HepG2 (cell line): ENCODE measurements around the gene BMF. TPM values are rescaled to one million over a fixed set of nuclear protein-coding genes. Genes with fewer than 3 reads are reported as not detected.

Experiments used
- BCL6 ChIP-seq: IDR thresholded peaks from 2 replicates; pipeline ENCODE4 v1.6.1; 2016; ENCODE audit warnings: missing genetic modification reagents, missing compliant biosample characterization
- ERF ChIP-seq: IDR thresholded peaks from 2 replicates; pipeline ENCODE4 v1.6.1; 2018; ENCODE audit warnings: missing biosample characterization, missing genetic modification reagents
- FOXA3 ChIP-seq: IDR thresholded peaks from 2 replicates; pipeline ENCODE4 v1.6.1; 2016; ENCODE audit warnings: missing genetic modification reagents, missing compliant biosample characterization
- HDAC2 ChIP-seq: sonication (generic); formaldehyde crosslinking; IDR thresholded peaks from 2 replicates; pipeline ENCODE4 v1.4.0; 2020; ENCODE audit warnings: missing genetic modification reagents
- SKIL ChIP-seq: sonication (generic); formaldehyde crosslinking; IDR thresholded peaks from 2 replicates; pipeline ENCODE4 v1.8.0; 2022; ENCODE audit warnings: missing genetic modification reagents, mild to moderate bottlenecking, moderate library complexity, borderline replicate concordance
- SUZ12 ChIP-seq: fragments of 150-350 bp; IDR thresholded peaks from 2 replicates; pipeline ENCODE4 v1.6.1; 2014; ENCODE audit warnings: low read depth, low read length
- ZNF275 ChIP-seq: sonication (generic); formaldehyde crosslinking; IDR thresholded peaks from 2 replicates; pipeline ENCODE4 v1.8.0; 2022; ENCODE audit warnings: missing genetic modification reagents, mild to moderate bottlenecking, inconsistent platforms, borderline replicate concordance
- ZNF292 ChIP-seq: sonication (generic); formaldehyde crosslinking; IDR thresholded peaks from 2 replicates; pipeline ENCODE4 v1.8.1; 2022; ENCODE audit warnings: mild to moderate bottlenecking, low read depth, missing genetic modification reagents, borderline replicate concordance
- ZNF552 ChIP-seq: sonication (generic); formaldehyde crosslinking; IDR thresholded peaks from 2 replicates; pipeline ENCODE4 v1.9.0; 2022; ENCODE audit warnings: missing genetic modification reagents, mild to moderate bottlenecking, borderline replicate concordance
- ZNF609 ChIP-seq: sonication (generic); formaldehyde crosslinking; IDR thresholded peaks from 2 replicates; pipeline ENCODE4 v1.4.0; 2020; ENCODE audit warnings: mild to moderate bottlenecking, missing genetic modification reagents, borderline replicate concordance
- polyA plus RNA-seq, 8 experiments: library from polyadenylated mRNA; depleted of rRNA in 3 of 8; stranded (reverse) in 7 of 8; unstranded in 1 of 8; fragments of >200 nt; fragmentation: Illumina TruSeq in 4 of 8; extraction: Trizol in 4 of 8; gene quantifications; 2 replicates each; pipeline versions ENCODE4 v1.2.1 to v1.2.3, GENCODE V29; 2011 to 2016; ENCODE audit warnings: low read depth in 4 of 8, missing spikeins in 1 of 8, mixed read lengths in 1 of 8; ENCODE audit not compliant: insufficient read depth in 1 of 8
- total RNA-seq, 5 experiments: library from RNA; depleted of rRNA; stranded (reverse); fragments of >200 nt; fragmentation: Illumina TruSeq; extraction: Trizol; gene quantifications; 2 replicates each; pipeline ENCODE4 v1.2.3, GENCODE V29; 2016; ENCODE audit warnings: low read depth in 1 of 5
- TF ChIP-seq, protein P1 (sequence below): IDR thresholded peaks from 2 replicates; pipeline ENCODE4 v1.6.1; 2012; ENCODE audit warnings: low read depth, low read length, improper control_type of control experiment
- TF ChIP-seq, protein P2 (sequence below): sonication (generic); formaldehyde crosslinking; IDR thresholded peaks from 2 replicates; pipeline ENCODE4 v1.5.1; 2020; ENCODE audit warnings: mild to moderate bottlenecking, missing genetic modification reagents, moderate library complexity
- TF ChIP-seq, protein P3 (sequence below): sonication (generic); formaldehyde crosslinking; IDR thresholded peaks from 2 replicates; pipeline ENCODE4 v1.4.0; 2020; ENCODE audit warnings: missing genetic modification reagents

Gene BMF
- total and polyA plus RNA-seq, 2 of the 13 experiments (the other 11 are each of a cell fraction or from before 2014, with no cell fraction given), result 8.7 to 15.9 TPM

GRCh38 chr15:40087991-40088928 lies 20.4 kb downstream of the BMF start (continued):
- TF ChIP-seq ZNF609 (CRISPR knock-in tag) (peak; percentile 85; the same call in 1 of the 2 replicates), ZNF292 (CRISPR knock-in tag) (peak; percentile 88), HDAC2 (CRISPR knock-in tag) (peak; percentile 87), SKIL (CRISPR knock-in tag) (peak; percentile 96), ZNF552 (CRISPR knock-in tag) (0 out of 2 replicates have a peak, but pooled peaks have one; percentile 22), SUZ12 (no peak), FOXA3 (CRISPR knock-in tag) (peak; percentile 72), BCL6 (peak; percentile 93), ERF (CRISPR knock-in tag) (peak; percentile 59; the same call in 1 of the 2 replicates), ZNF275 (CRISPR knock-in tag) (peak; percentile 84; the same call in 1 of the 2 replicates)
- TF ChIP-seq, protein P1, sequence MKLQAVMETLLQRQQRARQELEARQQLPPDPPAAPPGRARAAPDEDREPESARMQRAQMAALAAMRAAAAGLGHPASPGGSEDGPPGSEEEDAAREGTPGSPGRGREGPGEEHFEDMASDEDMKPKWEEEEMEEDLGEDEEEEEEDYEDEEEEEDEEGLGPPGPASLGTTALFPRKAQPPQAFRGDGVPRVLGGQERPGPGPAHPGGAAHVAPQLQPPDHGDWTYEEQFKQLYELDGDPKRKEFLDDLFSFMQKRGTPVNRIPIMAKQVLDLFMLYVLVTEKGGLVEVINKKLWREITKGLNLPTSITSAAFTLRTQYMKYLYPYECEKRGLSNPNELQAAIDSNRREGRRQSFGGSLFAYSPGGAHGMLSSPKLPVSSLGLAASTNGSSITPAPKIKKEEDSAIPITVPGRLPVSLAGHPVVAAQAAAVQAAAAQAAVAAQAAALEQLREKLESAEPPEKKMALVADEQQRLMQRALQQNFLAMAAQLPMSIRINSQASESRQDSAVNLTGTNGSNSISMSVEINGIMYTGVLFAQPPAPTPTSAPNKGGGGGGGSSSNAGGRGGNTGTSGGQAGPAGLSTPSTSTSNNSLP, result peak; percentile 15; the same call in 1 of the 2 replicates
- TF ChIP-seq, protein P2, sequence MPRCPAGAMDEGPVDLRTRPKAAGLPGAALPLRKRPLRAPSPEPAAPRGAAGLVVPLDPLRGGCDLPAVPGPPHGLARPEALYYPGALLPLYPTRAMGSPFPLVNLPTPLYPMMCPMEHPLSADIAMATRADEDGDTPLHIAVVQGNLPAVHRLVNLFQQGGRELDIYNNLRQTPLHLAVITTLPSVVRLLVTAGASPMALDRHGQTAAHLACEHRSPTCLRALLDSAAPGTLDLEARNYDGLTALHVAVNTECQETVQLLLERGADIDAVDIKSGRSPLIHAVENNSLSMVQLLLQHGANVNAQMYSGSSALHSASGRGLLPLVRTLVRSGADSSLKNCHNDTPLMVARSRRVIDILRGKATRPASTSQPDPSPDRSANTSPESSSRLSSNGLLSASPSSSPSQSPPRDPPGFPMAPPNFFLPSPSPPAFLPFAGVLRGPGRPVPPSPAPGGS (CRISPR knock-in tag), result 0 out of 2 replicates have a peak, but pooled peaks have one; percentile 56
- TF ChIP-seq, protein P3, sequence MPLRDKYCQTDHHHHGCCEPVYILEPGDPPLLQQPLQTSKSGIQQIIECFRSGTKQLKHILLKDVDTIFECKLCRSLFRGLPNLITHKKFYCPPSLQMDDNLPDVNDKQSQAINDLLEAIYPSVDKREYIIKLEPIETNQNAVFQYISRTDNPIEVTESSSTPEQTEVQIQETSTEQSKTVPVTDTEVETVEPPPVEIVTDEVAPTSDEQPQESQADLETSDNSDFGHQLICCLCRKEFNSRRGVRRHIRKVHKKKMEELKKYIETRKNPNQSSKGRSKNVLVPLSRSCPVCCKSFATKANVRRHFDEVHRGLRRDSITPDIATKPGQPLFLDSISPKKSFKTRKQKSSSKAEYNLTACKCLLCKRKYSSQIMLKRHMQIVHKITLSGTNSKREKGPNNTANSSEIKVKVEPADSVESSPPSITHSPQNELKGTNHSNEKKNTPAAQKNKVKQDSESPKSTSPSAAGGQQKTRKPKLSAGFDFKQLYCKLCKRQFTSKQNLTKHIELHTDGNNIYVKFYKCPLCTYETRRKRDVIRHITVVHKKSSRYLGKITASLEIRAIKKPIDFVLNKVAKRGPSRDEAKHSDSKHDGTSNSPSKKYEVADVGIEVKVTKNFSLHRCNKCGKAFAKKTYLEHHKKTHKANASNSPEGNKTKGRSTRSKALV, result no peak
